Measurements from ENCODE around the gene CALB2.

The CALB2 gene

DNA sequence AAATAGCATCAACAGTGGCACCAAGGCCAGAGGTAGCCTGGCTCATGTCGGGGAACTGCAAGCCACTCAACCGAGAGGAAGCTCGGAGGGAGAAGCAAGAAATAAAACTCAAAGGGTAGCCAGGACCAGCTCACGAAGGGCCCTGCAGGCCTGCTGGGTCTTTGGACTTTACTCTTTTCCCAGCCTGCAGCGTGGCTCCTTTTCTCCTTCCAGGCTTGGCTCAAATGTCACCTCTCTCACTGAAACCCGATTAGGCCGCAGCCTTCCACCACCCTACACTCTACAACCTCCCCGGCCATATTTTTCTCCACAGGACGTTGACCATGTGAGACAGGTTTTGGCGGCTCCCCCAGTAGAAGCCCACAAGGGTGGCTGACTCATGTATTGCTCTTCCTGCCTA lies 38.1 kb downstream of the CALB2 start:
- no peak for ATAC-seq

GRCh38 chr16:71399801-71400563 lies 41.5 kb downstream of the CALB2 start:
- ATAC-seq = no peak

- no peak for ATAC-seq
Observed at GRCh38 chr16:71402007-71402406, 43.5 kb downstream of the CALB2 start.

DNA sequence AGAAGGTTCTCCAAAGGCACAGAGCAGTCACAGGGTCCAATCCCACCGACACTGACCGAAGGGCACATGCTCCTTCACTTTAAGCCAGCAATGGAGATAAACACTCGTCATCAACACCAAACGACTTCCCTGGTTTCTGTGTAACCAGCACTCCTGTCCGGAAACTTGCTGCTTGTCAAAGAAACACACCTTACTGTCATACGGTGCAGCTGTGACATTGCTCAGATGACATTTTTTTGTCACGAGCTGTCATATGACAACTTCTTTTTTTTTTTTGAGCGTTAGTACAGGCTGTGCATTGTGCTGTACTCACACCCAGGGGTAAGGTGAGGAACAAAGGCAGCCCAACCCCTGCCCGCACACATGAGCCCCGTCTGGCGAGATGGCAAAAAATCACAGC lies 44.2 kb downstream of the CALB2 start:
- no peak for ATAC-seq

GRCh38 chr16:71404364-71404763 lies 45.8 kb downstream of the CALB2 start:
- no peak for ATAC-seq

GRCh38 chr16:71406316-71406715 lies 47.8 kb downstream of the CALB2 start:
- no peak for ATAC-seq

GRCh38 chr16:71406724-71407123 lies 48.2 kb downstream of the CALB2 start:
- no peak for ATAC-seq

- ATAC-seq = no peak
Observed at GRCh38 chr16:71407731-71408130, 49.2 kb downstream of the CALB2 start.

DNA sequence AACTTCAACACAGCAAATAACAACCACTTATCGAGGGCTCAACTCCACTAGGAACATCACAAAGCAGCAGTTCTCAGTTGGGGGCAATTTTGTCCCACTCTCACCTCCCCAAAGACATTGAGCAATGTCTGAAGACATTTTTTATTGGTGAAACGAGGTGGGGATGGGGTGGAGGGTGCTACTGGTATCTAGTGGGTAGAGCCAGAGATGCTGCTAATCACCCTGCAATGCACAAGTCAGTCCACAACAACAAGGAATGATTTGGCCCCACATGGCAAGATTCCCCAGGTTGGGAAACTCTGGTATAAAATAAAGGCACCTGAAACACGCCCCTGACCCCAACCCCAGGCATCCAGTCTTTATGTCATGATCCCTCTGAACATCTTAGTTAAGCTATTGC lies 50.0 kb downstream of the CALB2 start:
- ATAC-seq = no peak

DNA sequence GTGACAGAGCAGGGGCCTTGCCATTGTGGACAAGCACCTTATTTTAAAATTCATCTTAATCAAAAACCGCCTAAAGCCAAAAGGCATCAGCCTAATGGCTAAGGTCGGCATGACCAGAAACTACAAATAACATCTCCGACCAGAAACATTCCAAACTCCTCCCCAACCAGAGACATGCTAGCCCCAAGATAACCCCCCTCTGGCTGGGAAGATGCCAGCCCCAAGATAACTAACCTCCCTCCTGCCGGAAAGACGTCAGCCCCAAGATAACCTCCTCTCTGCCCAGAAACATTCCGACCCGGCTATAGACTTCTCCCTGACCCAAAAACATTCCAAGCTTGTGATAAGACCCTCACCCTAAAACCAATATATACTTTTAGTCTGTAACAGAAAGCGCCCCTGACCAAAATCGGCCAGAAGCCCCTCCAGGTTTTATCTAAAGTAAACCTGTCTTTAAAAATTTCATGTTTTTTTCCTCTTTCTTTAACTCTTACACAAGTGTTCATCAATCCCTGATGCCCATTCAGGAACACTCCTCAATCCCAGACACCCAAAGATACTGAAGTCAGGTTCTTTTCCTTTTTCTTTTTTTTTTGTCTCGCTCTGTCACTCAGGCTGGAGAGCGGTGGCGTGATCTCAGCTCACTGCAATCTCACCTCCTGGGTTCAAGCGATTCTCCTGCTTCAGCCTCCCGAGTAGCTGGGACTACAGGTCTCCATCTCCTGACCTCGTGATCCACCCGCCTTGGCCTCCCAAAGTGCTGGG lies 50.7 kb downstream of the CALB2 start:
- ATAC-seq = no peak

DNA sequence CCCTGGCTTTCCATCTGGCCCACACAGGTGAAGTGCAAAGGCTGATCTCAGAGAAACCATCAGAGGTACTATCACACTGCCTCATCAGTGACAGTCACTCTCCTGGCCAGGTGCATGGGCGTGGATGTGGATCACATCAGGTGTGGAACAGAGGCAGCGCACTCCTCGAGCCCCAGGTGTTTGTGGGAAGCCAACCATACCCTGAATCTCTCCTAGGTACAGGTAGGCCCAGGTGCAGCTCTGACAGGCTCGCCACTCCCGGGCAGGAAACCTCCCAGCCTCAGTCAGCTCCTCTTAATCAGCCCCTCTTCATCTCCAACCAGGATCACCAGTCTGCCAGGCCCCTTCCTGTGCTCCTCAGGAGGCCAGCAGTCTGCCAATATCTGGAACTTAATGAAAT lies 51.6 kb downstream of the CALB2 start:
- no peak for ATAC-seq

GRCh38 chr16:71412270-71413160 lies 54.0 kb downstream of the CALB2 start:
- peak; percentile 41 to 53 for ATAC-seq

GRCh38 chr16:71413341-71413740 lies 54.8 kb downstream of the CALB2 start:
- ATAC-seq = no peak

DNA sequence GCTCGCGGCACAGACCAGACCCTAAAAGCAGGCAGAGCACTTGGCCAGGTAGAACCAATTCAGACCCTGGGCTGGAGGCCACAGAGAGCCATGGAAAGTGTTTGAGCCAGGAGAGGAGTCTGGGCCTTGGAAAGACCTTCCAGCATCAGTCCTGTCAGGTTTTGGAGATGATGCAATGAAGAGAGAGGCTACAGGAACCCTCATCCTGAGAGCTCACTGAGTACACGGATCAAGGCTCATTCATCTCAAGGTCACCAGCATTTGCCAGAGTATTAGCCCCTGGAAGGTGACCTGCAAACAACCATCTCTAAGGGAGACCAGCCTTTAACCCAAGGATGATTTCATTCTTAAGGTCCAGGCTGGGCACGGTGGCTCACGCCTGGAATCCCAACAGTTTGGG lies 55.5 kb downstream of the CALB2 start:
- ATAC-seq = no peak

GRCh38 chr16:71421911-71422310 lies 63.4 kb downstream of the CALB2 start:
- ATAC-seq = no peak

DNA sequence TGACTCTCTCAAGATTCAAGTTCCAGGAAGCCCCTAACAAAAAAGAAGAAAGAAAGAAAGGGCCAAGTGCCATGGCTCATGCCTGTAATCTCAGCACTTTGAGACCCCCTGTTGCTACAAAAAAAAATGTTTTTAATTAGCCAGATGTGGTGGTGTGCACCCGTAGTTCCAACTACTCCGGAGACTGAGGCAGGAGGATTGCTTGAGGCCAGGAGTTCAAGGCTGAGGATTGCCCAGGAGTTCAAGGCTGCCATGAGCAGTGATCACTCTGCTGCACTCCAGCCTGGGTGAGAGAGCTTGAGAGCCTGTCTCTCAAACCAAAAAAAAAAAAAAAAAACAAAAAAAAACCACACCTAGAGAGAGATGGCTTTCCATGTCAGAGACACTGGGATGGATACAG lies 64.5 kb downstream of the CALB2 start:
- no peak for ATAC-seq

- no peak for ATAC-seq
Observed at GRCh38 chr16:71423865-71424264, 65.3 kb downstream of the CALB2 start.

GRCh38 chr16:71424626-71425025 lies 66.1 kb downstream of the CALB2 start:
- ATAC-seq = no peak

- ATAC-seq = no peak
Observed at GRCh38 chr16:71425746-71426068, 67.2 kb downstream of the CALB2 start.

GRCh38 chr16:71426069-71426879 lies 67.8 kb downstream of the CALB2 start:
- ATAC-seq = peak; percentile 55 to 72

GRCh38 chr16:71426880-71427615 lies 68.5 kb downstream of the CALB2 start:
- ATAC-seq = peak in 1 of 2 donors; percentile 5

DNA sequence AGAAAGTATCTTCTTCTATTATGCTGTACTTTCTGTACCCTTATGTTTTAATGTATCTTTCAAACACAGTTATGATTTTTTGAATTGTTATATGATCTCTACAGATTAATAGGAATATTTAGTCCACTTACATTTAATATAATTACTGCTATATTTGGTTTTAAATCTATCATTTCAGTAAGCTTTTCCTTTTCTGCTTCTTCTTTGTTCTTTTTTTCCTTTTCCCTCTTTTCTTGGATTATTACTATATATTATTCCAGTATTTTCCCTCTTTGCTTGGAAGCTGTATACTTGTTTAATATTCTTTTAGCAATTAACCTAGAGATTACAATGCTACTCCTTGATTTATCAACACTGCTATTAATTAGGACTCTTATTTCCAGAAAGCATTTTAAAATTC lies 69.9 kb downstream of the CALB2 start:
- no peak for ATAC-seq
